ENCODE data around the gene LLCFC1.

The LLCFC1 gene

GRCh38 chr7:142918901-142919300, 20.4 kb upstream of the LLCFC1 start:
- in situ Hi-C loops (cut with HindIII; ENCODE audit: low pct_ligation_motif_present, low sequenced_read_pairs) = no loop called here
- Histone ChIP-seq H3K36me3 (replicated peaks) (no peaks in the 10 kb centered on the region), H3K27me3 (replicated peaks) (peaks cover 2% of the 10 kb centered on the region), H3K4me3 (ENCODE audit: low read depth, low read length) (no peak overlapping the region), H3K27ac (no peak overlapping the region)
- TF ChIP-seq, protein P1, sequence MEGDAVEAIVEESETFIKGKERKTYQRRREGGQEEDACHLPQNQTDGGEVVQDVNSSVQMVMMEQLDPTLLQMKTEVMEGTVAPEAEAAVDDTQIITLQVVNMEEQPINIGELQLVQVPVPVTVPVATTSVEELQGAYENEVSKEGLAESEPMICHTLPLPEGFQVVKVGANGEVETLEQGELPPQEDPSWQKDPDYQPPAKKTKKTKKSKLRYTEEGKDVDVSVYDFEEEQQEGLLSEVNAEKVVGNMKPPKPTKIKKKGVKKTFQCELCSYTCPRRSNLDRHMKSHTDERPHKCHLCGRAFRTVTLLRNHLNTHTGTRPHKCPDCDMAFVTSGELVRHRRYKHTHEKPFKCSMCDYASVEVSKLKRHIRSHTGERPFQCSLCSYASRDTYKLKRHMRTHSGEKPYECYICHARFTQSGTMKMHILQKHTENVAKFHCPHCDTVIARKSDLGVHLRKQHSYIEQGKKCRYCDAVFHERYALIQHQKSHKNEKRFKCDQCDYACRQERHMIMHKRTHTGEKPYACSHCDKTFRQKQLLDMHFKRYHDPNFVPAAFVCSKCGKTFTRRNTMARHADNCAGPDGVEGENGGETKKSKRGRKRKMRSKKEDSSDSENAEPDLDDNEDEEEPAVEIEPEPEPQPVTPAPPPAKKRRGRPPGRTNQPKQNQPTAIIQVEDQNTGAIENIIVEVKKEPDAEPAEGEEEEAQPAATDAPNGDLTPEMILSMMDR (IDR thresholded peaks at IDR 0.05; ENCODE audit: low read depth, low read length, missing control alignments) = no peak
- DNase-seq = no peak

DNA sequence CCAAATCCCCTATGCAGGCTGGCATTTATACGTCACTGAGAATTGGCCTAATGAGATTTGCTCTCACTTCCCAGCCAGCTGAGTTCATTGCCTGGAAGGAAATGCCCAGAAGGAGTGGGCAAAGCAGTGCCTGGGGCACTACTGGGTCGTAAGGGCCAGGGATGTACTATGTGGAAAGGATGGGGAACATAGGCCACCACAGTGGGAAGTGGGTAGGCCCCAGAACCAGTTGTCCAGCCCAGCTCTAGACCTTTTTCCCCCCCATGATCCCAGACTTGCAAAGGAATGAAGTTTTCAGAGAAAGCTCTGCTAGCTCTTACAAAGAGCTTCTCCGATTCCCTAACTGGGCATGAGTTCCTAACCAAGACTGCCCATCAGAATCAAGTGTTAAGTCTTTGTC, 19.6 kb upstream of the LLCFC1 start:
- Histone ChIP-seq H3K4me3 (ENCODE audit: low read depth, low read length) (no peak overlapping the region), H3K27ac (no peak overlapping the region), H3K27me3 (replicated peaks) (peaks cover 2% of the 10 kb centered on the region), H3K36me3 (replicated peaks) (no peaks in the 10 kb centered on the region)
- no peak for DNase-seq
- in situ Hi-C loops (cut with HindIII; ENCODE audit: low pct_ligation_motif_present, low sequenced_read_pairs) = no loop called here
- TF ChIP-seq, protein P1 (IDR thresholded peaks at IDR 0.05; ENCODE audit: low read depth, low read length, missing control alignments) = no peak

DNA sequence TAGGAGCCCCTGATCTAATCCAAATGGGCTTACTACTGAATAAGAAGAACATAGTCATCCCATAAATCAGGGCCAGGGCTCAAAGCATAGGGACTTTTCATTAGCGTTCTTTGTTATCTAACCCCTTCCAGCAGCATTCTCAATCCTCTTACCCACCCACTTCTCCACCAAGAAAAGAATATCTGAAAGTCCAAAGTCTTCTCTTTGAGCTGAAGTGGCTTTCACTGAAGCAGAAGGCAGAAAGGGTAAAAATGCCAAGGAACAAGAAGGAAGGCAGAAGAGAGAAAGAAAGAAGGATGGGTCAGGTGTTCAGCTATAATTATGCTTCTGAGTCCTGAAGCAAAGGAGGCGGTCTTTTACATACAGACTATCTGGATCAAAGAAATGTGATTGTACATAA, 15.9 kb upstream of the LLCFC1 start:
- in situ Hi-C loops (cut with HindIII; ENCODE audit: low pct_ligation_motif_present, low sequenced_read_pairs) = no loop called here
- TF ChIP-seq, protein P1 (IDR thresholded peaks at IDR 0.05; ENCODE audit: low read depth, low read length, missing control alignments) = no peak
- no peak overlapping the region for H3K4me3 ChIP-seq (ENCODE audit: low read depth, low read length)
- no peak for DNase-seq
- H3K36me3 ChIP-seq (replicated peaks) = no peaks in the 10 kb centered on the region
- H3K27me3 ChIP-seq (replicated peaks) = no peaks in the 10 kb centered on the region
- no peak overlapping the region for H3K27ac ChIP-seq

DNA sequence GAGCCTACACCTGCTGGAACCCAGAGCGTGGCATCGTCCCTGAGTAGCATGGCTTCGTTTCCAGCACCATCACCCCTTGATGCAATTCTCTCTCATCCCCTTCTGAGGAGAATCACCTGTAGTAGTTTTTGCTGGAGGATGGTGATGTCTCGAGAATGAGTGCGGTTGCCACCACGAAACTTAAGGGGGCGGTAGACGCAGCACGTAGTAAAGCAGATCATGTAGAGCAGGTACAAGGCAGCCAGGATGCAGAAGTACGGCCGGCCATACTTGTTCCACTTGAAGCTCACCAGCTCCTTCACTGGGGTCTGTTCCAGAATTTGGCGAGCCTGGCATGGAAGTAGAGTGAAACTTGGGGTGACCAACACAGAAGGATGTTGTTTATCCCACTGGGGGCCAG, 13.9 kb upstream of the LLCFC1 start:
- H3K27ac ChIP-seq = no peak overlapping the region
- in situ Hi-C loops (cut with HindIII; ENCODE audit: low pct_ligation_motif_present, low sequenced_read_pairs) = no loop called here
- DNase-seq = no peak
- no peaks in the 10 kb centered on the region for H3K36me3 ChIP-seq (replicated peaks)
- H3K27me3 ChIP-seq (replicated peaks) = no peaks in the 10 kb centered on the region
- no peak overlapping the region for H3K4me3 ChIP-seq (ENCODE audit: low read depth, low read length)
- TF ChIP-seq, protein P1 (IDR thresholded peaks at IDR 0.05; ENCODE audit: low read depth, low read length, missing control alignments) = no peak

DNA sequence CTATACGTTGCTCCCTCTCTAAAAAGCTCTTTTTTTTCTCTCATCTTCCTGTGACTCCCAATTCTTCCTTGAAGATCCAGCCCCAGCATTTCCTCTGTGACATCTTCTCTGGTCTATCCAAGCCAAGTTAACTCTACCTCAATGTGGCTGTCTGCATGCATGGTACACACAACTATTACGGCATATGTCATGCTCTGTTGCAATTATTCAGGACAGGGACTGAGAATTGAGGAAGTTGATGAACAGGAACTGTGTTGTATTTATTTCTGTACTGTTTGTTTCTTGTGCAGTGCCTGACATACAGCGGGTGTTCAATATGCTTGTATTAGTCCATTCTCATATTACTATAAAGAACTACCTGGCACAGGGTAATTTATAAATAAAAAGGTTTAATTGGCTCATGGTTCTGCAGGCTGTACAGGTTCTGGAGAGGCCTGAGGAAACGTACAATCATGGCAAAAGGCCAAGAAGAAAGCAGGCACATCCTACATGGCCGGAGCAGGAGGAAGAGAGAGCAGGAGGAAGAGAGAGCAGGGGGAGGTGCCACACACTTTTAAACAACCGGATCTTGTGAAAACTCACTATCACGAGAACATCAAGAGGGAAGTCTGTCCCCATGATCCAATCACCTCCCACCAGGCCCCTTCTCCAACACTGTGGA, 12.1 kb upstream of the LLCFC1 start:
- H3K36me3 ChIP-seq (replicated peaks) = no peaks in the 10 kb centered on the region
- H3K27me3 ChIP-seq (replicated peaks) = no peaks in the 10 kb centered on the region
- H3K27ac ChIP-seq = no peak overlapping the region
- in situ Hi-C loops (cut with HindIII; ENCODE audit: low pct_ligation_motif_present, low sequenced_read_pairs) = no loop called here
- TF ChIP-seq, protein P1 (IDR thresholded peaks at IDR 0.05; ENCODE audit: low read depth, low read length, missing control alignments) = no peak
- no peak overlapping the region for H3K4me3 ChIP-seq (ENCODE audit: low read depth, low read length)
- no peak for DNase-seq

DNA sequence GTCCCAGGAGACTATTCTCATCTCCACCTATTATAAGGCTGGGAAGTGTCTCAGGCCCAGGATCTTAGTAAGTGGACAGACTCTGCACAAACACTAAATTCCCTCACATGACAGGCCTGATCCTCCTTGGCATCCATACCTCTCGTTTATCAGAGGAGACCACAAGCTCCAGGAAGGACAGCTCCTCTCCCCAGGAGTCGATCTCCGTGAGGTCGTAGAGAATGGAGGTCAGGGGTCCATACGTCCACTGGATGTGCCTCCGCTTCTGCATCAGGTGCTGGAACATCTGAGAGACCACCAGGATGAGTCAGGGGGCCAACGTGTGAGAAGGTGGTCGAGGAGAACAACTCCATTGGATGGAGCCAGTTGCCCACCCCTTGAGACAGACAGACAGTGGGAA, 11.3 kb upstream of the LLCFC1 start:
- TF ChIP-seq, protein P1 (IDR thresholded peaks at IDR 0.05; ENCODE audit: low read depth, low read length, missing control alignments) = no peak
- Histone ChIP-seq H3K27me3 (replicated peaks) (no peaks in the 10 kb centered on the region), H3K4me3 (ENCODE audit: low read depth, low read length) (no peak overlapping the region), H3K27ac (no peak overlapping the region), H3K36me3 (replicated peaks) (no peaks in the 10 kb centered on the region)
- no peak for DNase-seq
- in situ Hi-C loops (cut with HindIII; ENCODE audit: low pct_ligation_motif_present, low sequenced_read_pairs) = no loop called here

Data from brain microvascular endothelial cell (primary cell).